ENCODE results near the gene PLA2G4D.

GRCh38 chr15:42036112-42036905, 58.1 kb downstream of the PLA2G4D start:
- TF ChIP-seq POLR2A (IDR thresholded peaks at IDR 0.05; ENCODE audit: extremely low read depth, insufficient read length) (no peak), MAX (IDR thresholded peaks at IDR 0.05; ENCODE audit: low read depth, low read length) (no peak)
